Neural cell (in vitro differentiated cells): ENCODE data around the gene NLRP12. TPM values are rescaled to one million over a fixed set of nuclear protein-coding genes. Genes with fewer than 3 reads are reported as not detected.

Source experiments
- H2AFZ ChIP-seq: fragments of 200-600, 300-800 bp; sonication (generic), shearing (Covaris generic); 2 replicates; pipeline ENCODE4 v1.6.0; 2014; ENCODE audit warnings: low read depth, mild to moderate bottlenecking, antibody characterized with exemption, low read length, moderate library complexity
- H3F3A ChIP-seq: fragments of 200-600 bp; shearing (Covaris generic); 2 replicates; pipeline ENCODE4 v1.6.1; 2016; ENCODE audit warnings: mild to moderate bottlenecking, moderate library complexity, mixed read lengths, antibody characterized with exemption, low read length; ENCODE audit not compliant: insufficient read depth, poor library complexity, severe bottlenecking
- H3K27ac ChIP-seq: fragments of 200-600, 300-800 bp; sonication (generic), shearing (Covaris generic); 2 replicates; pipeline ENCODE4 v1.5.1; 2014; ENCODE audit warnings: mild to moderate bottlenecking, low read length, moderate library complexity
- H3K27me3 ChIP-seq: fragments of 300-800, 200-600 bp; sonication (generic), shearing (Covaris generic); 2 replicates; pipeline ENCODE4 v1.6.0; 2014; ENCODE audit warnings: mild to moderate bottlenecking, low read depth, low read length, moderate library complexity; ENCODE audit not compliant: insufficient read depth
- H3K36me3 ChIP-seq: fragments of 300-800, 200-600 bp; sonication (generic), shearing (Covaris generic); 2 replicates; pipeline ENCODE4 v1.5.1; 2014; ENCODE audit warnings: mild to moderate bottlenecking, antibody characterized with exemption, low read length, moderate library complexity; ENCODE audit not compliant: insufficient read depth
- H3K4me2 ChIP-seq: fragments of 300-800, 200-600 bp; sonication (generic), shearing (Covaris generic); 2 replicates; pipeline ENCODE4 v1.6.0; 2014; ENCODE audit warnings: mild to moderate bottlenecking, low read length
- H3K4me3 ChIP-seq: fragments of 300-800, 200-600 bp; sonication (generic), shearing (Covaris generic); 2 replicates; pipeline ENCODE4 v1.5.1; 2014; ENCODE audit warnings: mild to moderate bottlenecking, low read length, moderate library complexity
- H3K79me2 ChIP-seq: fragments of 200-600 bp; shearing (Covaris generic); replicated peaks from 2 replicates; pipeline ENCODE4 v1.6.0; 2014; ENCODE audit warnings: mild to moderate bottlenecking, low read length, moderate library complexity; ENCODE audit not compliant: insufficient read depth
- H3K9ac ChIP-seq: fragments of 300-800, 200-600 bp; sonication (generic), shearing (Covaris generic); 2 replicates; pipeline ENCODE4 v1.6.1; 2016; ENCODE audit warnings: mild to moderate bottlenecking, low read length, mixed read lengths
- H3K9me2 ChIP-seq: fragments of 200-600 bp; shearing (Covaris generic); 2 replicates; pipeline ENCODE4 v1.6.1; 2016; ENCODE audit warnings: mild to moderate bottlenecking, low read length, mixed read lengths; ENCODE audit not compliant: insufficient read depth
- H3K9me3 ChIP-seq: fragments of 200-600, 300-800 bp; sonication (generic), shearing (Covaris generic); 2 replicates; pipeline ENCODE4 v1.6.1; 2016; ENCODE audit warnings: mild to moderate bottlenecking, mixed run types, low read length, moderate library complexity, mixed read lengths
- H4K20me1 ChIP-seq: fragments of 200-600 bp; shearing (Covaris generic); 2 replicates; pipeline ENCODE4 v1.6.1; 2016; ENCODE audit warnings: mild to moderate bottlenecking, mixed run types; ENCODE audit not compliant: insufficient read depth
- EP300 ChIP-seq: fragments of 450-650 bp; conservative IDR thresholded peaks from 2 replicates; pipeline ENCODE4 v1.6.1; 2014; ENCODE audit warnings: antibody characterized with exemption, mild to moderate bottlenecking, moderate library complexity; ENCODE audit not compliant: poor library complexity, severe bottlenecking
- EZH2 ChIP-seq: fragments of 200-600, 300-800 bp; shearing (Covaris generic), sonication (generic); IDR thresholded peaks from 2 replicates; pipeline ENCODE4 v1.6.1; 2014; ENCODE audit warnings: antibody characterized with exemption, low read length, borderline replicate concordance, mild to moderate bottlenecking; ENCODE audit not compliant: insufficient read depth, poor library complexity, severe bottlenecking
- MXI1 ChIP-seq: fragments of 450-650 bp; conservative IDR thresholded peaks from 2 replicates; pipeline ENCODE4 v1.6.1; 2014; ENCODE audit warnings: antibody characterized with exemption, mild to moderate bottlenecking; ENCODE audit not compliant: poor library complexity, severe bottlenecking
- POLR2AphosphoS5 ChIP-seq: IDR thresholded peaks from 2 replicates; pipeline ENCODE4 v1.6.1; 2012
- RAD21 ChIP-seq: fragments of 450-650 bp; conservative IDR thresholded peaks from 2 replicates; pipeline ENCODE4 v1.6.1; 2014; ENCODE audit warnings: antibody characterized with exemption, mild to moderate bottlenecking, moderate library complexity
- REST ChIP-seq: IDR thresholded peaks from 2 replicates; pipeline ENCODE4 v1.6.1; 2012; ENCODE audit warnings: borderline replicate concordance
- SMC3 ChIP-seq: fragments of 450-650 bp; conservative IDR thresholded peaks from 2 replicates; pipeline ENCODE4 v1.6.1; 2014; ENCODE audit warnings: antibody characterized with exemption, mild to moderate bottlenecking, moderate library complexity; ENCODE audit not compliant: poor library complexity
- TAF1 ChIP-seq: IDR thresholded peaks from 2 replicates; pipeline ENCODE4 v1.6.1; 2012; ENCODE audit warnings: low read depth
- polyA plus RNA-seq: library from polyadenylated mRNA; depleted of rRNA; stranded (reverse); fragments of >200 nt; gene quantifications from 2 replicates; pipeline ENCODE4 v1.2.3, GENCODE V29; 2014
- TF ChIP-seq, protein P1 (sequence below): fragments of 450-650 bp; IDR thresholded peaks from 2 replicates; pipeline ENCODE4 v1.5.1; 2014; ENCODE audit warnings: antibody characterized with exemption, mild to moderate bottlenecking, moderate library complexity; ENCODE audit not compliant: poor library complexity, severe bottlenecking

NLRP12 gene
- polyA plus RNA-seq, 1 donor from 2014 or later = not detected

DNA sequence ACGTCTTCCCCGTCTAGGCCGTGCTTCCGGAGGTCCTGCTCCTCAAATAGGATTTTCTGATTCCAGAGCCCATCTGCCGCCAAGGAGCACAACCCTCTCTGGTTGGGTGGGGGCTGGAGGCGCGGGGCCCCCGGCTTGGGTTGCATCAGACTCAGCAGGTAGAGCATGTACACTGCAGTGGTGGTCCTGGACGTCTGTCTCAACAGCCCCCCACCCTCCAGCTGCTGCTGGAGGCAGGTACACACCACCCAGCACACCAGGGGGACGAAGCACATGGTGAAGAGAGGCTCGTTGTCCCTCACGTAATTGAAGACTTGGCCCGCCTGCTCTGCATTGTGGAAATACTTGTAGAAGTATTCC lies 13.9 kb downstream of the NLRP12 start:
- Histone ChIP-seq H4K20me1 (no peaks in the 10 kb centered on the region), H3K9ac (no peak overlapping the region), H3K27me3 (no peaks in the 10 kb centered on the region), H3F3A (no peaks in the 10 kb centered on the region), H3K4me2 (no peak overlapping the region), H2AFZ (no peak overlapping the region), H3K9me3 (no peaks in the 10 kb centered on the region), H3K9me2 (no peaks in the 10 kb centered on the region), H3K4me3 (no peak overlapping the region), H3K27ac (no peak overlapping the region), H3K79me2 (no peaks in the 10 kb centered on the region), H3K36me3 (no peaks in the 10 kb centered on the region)
- TF ChIP-seq REST = no peak
- TF ChIP-seq TAF1 = no peak
- no peak for TF ChIP-seq SMC3
- TF ChIP-seq, protein P1, sequence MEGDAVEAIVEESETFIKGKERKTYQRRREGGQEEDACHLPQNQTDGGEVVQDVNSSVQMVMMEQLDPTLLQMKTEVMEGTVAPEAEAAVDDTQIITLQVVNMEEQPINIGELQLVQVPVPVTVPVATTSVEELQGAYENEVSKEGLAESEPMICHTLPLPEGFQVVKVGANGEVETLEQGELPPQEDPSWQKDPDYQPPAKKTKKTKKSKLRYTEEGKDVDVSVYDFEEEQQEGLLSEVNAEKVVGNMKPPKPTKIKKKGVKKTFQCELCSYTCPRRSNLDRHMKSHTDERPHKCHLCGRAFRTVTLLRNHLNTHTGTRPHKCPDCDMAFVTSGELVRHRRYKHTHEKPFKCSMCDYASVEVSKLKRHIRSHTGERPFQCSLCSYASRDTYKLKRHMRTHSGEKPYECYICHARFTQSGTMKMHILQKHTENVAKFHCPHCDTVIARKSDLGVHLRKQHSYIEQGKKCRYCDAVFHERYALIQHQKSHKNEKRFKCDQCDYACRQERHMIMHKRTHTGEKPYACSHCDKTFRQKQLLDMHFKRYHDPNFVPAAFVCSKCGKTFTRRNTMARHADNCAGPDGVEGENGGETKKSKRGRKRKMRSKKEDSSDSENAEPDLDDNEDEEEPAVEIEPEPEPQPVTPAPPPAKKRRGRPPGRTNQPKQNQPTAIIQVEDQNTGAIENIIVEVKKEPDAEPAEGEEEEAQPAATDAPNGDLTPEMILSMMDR = no peak
- no peak for TF ChIP-seq EP300
- no peak for TF ChIP-seq MXI1
- no peak for TF ChIP-seq RAD21
- TF ChIP-seq POLR2AphosphoS5 = no peak
- no peak for TF ChIP-seq EZH2

GRCh38 chr19:53809518-53810186 lies 14.5 kb downstream of the NLRP12 start:
- no peaks in the 10 kb centered on the region for H3K9me2 ChIP-seq
- no peak overlapping the region for H3K9ac ChIP-seq
- H3K27ac ChIP-seq = no peak overlapping the region
- H4K20me1 ChIP-seq = no peaks in the 10 kb centered on the region
- H3K79me2 ChIP-seq = no peaks in the 10 kb centered on the region
- no peak overlapping the region for H2AFZ ChIP-seq
- no peak overlapping the region for H3K4me2 ChIP-seq
- H3K4me3 ChIP-seq = no peak overlapping the region
- no peaks in the 10 kb centered on the region for H3F3A ChIP-seq
- H3K9me3 ChIP-seq = no peaks in the 10 kb centered on the region
- no peaks in the 10 kb centered on the region for H3K36me3 ChIP-seq
- TF ChIP-seq EP300 (no peak), TAF1 (no peak), RAD21 (no peak), EZH2 (no peak), POLR2AphosphoS5 (no peak)
- H3K27me3 ChIP-seq = no peaks in the 10 kb centered on the region
